GM19455 (cell line): ENCODE measurements around the gene RBP5.
"Not testable (repeated sequence)": the region's sequence is repeated elsewhere in the genome, so short reads cannot be mapped to it uniquely, and the experiment has no call there.

Source experiments
- ATAC-seq: cut with Tn5 transposase; IDR thresholded peaks from one replicate; pipeline ENCODE4 v1.9.1; 2021; ENCODE audit not compliant: unreplicated experiment

Gene RBP5

GRCh38 chr12:7123806-7124522, 4.7 kb downstream of the RBP5 start:
- ATAC-seq: no peak

GRCh38 chr12:7122811-7123769, 5.6 kb downstream of the RBP5 start:
- ATAC-seq: no peak

DNA sequence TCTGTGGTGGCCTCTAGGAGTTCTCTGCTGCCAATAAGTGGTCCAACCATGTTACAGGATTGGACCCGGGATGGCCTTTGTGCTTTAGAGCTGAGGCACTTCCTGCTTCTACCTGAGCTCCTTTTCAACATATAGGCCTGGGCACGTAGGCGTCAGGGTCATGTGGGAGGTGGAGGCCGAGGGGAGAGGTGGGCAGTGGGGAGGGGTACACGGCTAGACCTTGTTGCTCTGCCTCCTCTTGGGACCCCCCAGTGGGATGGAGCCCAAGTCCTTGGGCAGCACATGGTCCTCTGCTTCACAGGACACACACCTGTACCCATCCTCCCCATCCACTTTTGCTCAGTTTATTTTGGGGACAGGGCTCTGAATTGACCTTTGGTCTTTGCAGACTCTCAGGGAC, 7.4 kb downstream of the RBP5 start:
- ATAC-seq: no peak

DNA sequence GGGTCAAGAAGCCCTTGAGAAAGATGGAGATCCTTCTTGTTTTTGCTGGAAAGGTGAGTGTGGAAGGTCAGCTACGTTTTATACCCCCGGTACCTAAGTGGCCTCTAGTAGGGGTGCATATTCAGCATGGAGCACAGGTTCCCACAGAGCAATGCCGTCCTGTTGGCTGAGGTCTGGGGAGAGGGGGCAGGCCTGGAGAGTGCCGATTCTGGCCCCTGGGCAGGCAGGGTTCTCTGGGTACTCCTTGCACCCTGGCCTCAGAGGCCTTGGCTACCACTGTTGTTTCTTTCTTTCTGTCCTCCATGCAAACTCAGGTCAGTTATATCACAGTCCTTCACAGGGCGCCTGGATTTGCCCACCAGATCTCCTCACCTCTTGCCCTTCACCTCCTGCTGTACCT, 8.5 kb downstream of the RBP5 start:
- no peak for ATAC-seq

- ATAC-seq: no peak
These were observed 9.8 kb downstream of the RBP5 start for GRCh38 chr12:7118881-7119280.

DNA sequence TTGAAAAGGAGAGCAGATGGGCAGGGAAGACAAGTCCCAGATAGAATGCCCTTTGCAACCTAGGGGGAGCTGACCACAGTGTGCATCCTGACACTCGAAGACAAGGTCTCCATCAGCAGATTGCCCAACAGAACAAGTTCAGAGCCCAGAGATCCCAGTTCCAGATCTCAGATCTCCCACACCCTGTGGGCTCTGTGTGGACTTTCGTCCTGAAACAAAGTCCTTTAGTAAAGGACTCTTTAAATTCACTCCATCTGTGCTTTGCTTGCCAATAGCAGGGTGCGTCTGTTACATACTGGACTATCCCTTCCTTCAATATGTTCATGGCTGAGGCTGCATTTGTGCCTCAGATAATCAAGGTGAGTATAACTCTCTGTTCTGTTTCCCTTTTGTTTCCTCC, 11.0 kb downstream of the RBP5 start:
- no peak for ATAC-seq

DNA sequence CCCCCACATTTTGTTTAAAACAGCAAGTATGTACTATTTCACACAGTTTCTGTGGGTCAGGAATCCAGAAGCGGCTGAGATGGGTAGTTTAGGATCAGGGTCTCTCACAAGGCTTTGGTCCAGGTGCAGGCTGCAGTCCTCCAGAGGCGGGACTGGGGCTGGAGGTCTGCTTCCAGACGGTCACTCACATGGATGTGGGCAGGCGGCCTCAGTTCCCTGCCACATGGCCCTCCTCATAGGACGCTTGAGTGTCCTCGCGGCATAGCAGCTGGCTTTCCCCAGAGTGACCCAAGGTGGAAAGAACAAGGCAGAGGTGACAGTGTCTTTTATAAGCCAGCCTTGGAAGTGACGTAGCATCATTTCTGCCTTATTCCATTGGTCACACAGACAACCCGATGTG, 11.8 kb downstream of the RBP5 start:
- no peak for ATAC-seq

- no peak for ATAC-seq
These were observed 12.5 kb downstream of the RBP5 start for GRCh38 chr12:7116196-7116595.

- no peak for ATAC-seq
These were observed 13.8 kb downstream of the RBP5 start for GRCh38 chr12:7114851-7115250.

- no peak for ATAC-seq
These were observed 14.7 kb downstream of the RBP5 start for GRCh38 chr12:7114008-7114407.

DNA sequence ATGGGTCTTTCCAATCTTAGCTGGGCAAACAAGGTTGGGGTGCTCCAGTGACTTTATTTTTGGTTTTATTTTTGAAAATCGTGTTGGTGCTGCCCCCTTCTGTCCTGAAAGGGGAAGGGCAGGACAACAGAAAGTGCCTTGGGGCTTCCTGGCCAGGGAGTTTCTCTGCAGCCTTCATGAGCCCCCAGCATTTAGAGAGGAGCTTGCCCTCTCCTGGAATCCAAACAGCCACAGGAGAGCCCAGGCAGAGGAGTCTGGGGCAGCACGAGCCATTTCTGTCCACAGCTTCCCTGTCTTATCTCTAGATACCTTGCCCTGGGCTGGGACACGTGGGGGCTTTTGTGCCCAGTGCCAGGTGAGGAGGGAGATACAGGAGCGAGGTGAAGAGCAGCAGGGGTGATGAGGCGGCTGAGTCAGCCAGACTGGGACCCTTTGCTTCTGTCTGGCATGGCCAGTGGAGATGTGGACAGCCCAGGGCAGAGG, 15.3 kb downstream of the RBP5 start:
- no peak for ATAC-seq

DNA sequence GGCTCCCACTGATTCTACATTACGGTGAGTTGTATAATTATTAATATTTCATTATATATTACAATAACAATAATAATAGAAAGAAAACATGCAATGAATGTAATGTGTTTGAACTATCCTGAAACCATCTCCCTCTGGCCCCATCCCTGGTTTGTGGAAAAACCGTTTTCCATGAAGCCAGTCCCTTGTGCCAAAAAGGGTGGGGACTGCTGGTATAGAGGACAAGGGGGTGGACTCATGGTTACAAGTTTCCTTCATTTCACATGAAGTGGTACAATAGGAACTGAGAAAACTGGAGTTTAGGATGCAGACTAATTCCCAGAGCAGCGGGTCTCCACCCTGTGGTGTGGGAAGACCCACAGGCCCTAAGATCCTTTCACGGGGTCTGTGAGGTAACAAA, 16.6 kb downstream of the RBP5 start:
- ATAC-seq: no peak

DNA sequence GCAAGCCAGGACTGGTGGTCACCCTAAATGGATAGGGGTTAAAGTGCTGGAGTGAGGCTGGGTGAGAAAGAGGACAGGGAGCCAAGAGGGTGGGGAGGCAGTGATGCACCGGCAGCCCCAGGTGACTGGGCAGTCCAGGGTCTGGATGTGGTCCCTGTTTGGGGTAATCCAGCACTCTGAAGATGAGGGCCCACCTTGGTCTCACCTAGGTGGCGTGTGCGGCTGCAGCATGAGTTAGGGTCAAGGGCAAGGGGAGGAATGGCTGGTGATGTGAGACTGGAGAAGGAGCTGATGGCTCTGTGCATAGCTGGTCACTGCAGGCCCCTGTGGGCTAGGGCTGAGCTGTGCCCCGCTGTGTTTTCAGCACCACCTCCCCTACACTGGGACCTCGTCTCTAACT, 18.0 kb downstream of the RBP5 start:
- ATAC-seq: no peak

GRCh38 chr12:7109572-7109920, 19.1 kb downstream of the RBP5 start:
- no peak for ATAC-seq

- peak; percentile 6 for ATAC-seq
These were observed 19.7 kb downstream of the RBP5 start, which contains the start of gene C1RL for GRCh38 chr12:7108796-7109571. TSS of gene C1RL (minus strand) at chr12:7109214. CDS start at chr12:7109180, 34 bp downstream.

DNA sequence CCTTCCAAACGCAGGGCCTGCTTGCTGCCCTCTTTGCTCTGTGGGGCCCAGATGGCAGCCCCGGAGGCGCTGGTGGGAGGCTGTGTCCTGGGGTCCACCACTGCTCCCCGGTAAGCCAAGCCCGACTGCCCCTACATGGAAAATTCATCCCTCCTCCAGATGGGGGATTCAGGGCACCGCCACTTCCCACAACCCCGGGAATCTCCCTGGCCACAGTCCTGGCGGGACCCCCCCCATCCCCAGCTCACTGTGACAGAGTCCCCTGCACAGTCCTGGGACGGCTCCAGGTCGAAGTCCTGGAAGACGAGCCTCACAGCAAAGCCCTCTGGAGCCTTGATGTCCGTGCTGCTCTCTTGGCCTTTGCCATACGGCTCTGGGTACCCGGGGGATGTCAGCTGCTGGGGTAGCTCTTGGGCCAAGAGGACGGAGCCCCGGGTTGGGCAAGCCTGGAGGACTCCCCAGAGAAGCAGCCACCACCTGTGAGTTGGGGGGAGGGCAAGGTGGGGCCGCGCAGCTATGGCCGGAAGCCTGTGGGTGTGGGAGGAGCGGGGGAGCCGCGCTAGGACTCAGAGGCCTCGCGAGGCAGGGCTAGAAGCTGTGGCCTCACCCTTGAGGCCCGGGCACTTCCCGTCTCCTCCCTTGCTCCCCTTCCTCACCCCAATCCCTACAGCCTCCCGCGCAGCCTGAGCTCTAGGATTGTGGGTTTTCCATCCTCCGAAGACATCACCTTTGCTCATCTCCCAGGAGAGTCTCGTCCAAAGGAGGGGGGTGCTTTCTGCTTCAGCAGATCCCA, 20.5 kb downstream of the RBP5 start:
- peak; percentile 88 for ATAC-seq

DNA sequence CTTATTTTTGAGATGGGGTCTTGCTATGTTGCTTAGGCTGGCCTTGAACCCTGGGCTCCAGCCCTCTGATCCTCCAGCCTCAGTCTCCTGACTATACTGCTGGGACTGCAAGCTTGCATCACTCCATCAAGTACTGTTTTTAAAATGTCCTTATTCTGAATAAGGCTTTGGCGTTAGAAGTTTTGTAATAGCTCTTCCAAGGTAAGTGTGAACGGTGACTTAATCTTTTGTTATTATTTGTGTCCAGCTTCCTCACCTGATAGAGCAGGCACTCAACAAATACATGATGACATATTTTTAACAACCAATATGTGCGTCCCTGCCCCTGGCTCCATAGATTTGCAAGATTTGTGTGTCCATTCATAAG, 21.1 kb downstream of the RBP5 start:
- ATAC-seq: no peak

- not testable (repeated sequence) for ATAC-seq
These were observed 21.5 kb downstream of the RBP5 start for GRCh38 chr12:7107181-7107580.

DNA sequence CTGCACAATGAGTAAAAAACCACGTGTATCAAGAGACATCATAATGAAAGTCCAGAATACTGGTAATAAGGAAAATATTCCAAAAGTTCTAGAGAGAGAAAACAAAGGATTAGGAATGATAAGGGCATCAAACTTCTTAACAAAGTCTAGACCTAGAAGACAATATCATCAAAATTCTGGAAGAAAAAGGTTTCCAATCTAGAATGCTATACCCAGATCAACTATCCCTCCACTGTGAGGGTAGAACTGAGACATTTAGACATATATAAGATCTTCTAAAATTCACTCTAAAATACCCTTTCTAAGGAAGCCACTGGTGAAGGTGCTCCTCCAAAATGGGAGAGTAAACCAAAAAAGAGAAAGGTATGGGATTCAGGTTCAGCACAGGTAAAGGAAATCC, 22.6 kb downstream of the RBP5 start:
- no peak for ATAC-seq

- no peak for ATAC-seq
These were observed 24.7 kb downstream of the RBP5 start for GRCh38 chr12:7103837-7104584.
